Loucy (cell line): ENCODE data around the gene IFT81.
"Not testable (repeated sequence)": the region's sequence is repeated elsewhere in the genome, so short reads cannot be mapped to it uniquely, and the experiment has no call there.

ENCODE experiments used
- H2AFZ ChIP-seq: fragments of 200-600 bp; sonication (generic); 2 replicates; pipeline ENCODE4 v1.6.0; 2016; ENCODE audit warnings: antibody characterized with exemption, mild to moderate bottlenecking, low read length, moderate library complexity
- H3F3A ChIP-seq: fragments of 200-600 bp; 2 replicates; pipeline ENCODE4 v1.6.0; 2016; ENCODE audit warnings: antibody characterized with exemption, low read depth, mild to moderate bottlenecking
- H3K27me3 ChIP-seq: fragments of 200-600 bp; sonication (generic); 2 replicates; pipeline ENCODE4 v1.6.1; 2014; ENCODE audit warnings: low read length, mild to moderate bottlenecking; ENCODE audit not compliant: insufficient read depth, poor library complexity, severe bottlenecking
- H3K36me3 ChIP-seq: fragments of 200-600 bp; sonication (generic); 2 replicates; pipeline ENCODE4 v1.6.1; 2016; ENCODE audit warnings: low read length; ENCODE audit not compliant: insufficient read depth
- H3K4me1 ChIP-seq: fragments of 200-600 bp; sonication (generic); 2 replicates; pipeline ENCODE4 v1.5.1; 2014; ENCODE audit warnings: low read length, mild to moderate bottlenecking; ENCODE audit not compliant: insufficient read depth, poor library complexity, severe bottlenecking
- H3K4me2 ChIP-seq: fragments of 200-600 bp; sonication (generic); 2 replicates; pipeline ENCODE4 v1.6.0; 2014; ENCODE audit warnings: antibody characterized with exemption, low read length, low read depth, mild to moderate bottlenecking; ENCODE audit not compliant: poor library complexity, severe bottlenecking
- H3K4me3 ChIP-seq: fragments of 200-600 bp; sonication (generic); 2 replicates; pipeline ENCODE4 v1.5.1; 2014; ENCODE audit warnings: low read length, mild to moderate bottlenecking, mixed read lengths; ENCODE audit not compliant: poor library complexity, severe bottlenecking
- H3K79me2 ChIP-seq: fragments of 200-600 bp; sonication (generic); 2 replicates; pipeline ENCODE4 v1.6.1; 2014; ENCODE audit warnings: low read length; ENCODE audit not compliant: insufficient read depth
- H3K9ac ChIP-seq: fragments of 200-600 bp; sonication (generic); 2 replicates; pipeline ENCODE4 v1.6.0; 2014; ENCODE audit warnings: mild to moderate bottlenecking, low read depth, low read length, moderate library complexity; ENCODE audit not compliant: poor library complexity, severe bottlenecking
- H3K9me2 ChIP-seq: fragments of 200-600 bp; sonication (generic); replicated peaks from 2 replicates; pipeline ENCODE4 v1.6.1; 2016; ENCODE audit warnings: low read depth, low read length, mixed read lengths
- H3K9me3 ChIP-seq: fragments of 200-600 bp; sonication (generic); 2 replicates; pipeline ENCODE4 v1.6.1; 2014; ENCODE audit warnings: mild to moderate bottlenecking, antibody characterized with exemption, low read length, low read depth; ENCODE audit not compliant: insufficient read depth
- H4K20me1 ChIP-seq: fragments of 200-600 bp; sonication (generic); 2 replicates; pipeline ENCODE4 v1.6.0; 2014; ENCODE audit warnings: antibody characterized with exemption, low read length, mild to moderate bottlenecking; ENCODE audit not compliant: insufficient read depth, poor library complexity, severe bottlenecking
- EZH2phosphoT487 ChIP-seq: fragments of 200-600 bp; IDR thresholded peaks from 2 replicates; pipeline ENCODE4 v1.6.1; 2018; ENCODE audit warnings: antibody characterized with exemption, mild to moderate bottlenecking, moderate library complexity, borderline replicate concordance
- TF ChIP-seq, protein P1 (sequence below): fragments of 200-600 bp; sonication (generic); conservative IDR thresholded peaks from 2 replicates; pipeline ENCODE4 v1.5.1; 2014; ENCODE audit warnings: mild to moderate bottlenecking, antibody characterized with exemption, low read length

The IFT81 gene

DNA sequence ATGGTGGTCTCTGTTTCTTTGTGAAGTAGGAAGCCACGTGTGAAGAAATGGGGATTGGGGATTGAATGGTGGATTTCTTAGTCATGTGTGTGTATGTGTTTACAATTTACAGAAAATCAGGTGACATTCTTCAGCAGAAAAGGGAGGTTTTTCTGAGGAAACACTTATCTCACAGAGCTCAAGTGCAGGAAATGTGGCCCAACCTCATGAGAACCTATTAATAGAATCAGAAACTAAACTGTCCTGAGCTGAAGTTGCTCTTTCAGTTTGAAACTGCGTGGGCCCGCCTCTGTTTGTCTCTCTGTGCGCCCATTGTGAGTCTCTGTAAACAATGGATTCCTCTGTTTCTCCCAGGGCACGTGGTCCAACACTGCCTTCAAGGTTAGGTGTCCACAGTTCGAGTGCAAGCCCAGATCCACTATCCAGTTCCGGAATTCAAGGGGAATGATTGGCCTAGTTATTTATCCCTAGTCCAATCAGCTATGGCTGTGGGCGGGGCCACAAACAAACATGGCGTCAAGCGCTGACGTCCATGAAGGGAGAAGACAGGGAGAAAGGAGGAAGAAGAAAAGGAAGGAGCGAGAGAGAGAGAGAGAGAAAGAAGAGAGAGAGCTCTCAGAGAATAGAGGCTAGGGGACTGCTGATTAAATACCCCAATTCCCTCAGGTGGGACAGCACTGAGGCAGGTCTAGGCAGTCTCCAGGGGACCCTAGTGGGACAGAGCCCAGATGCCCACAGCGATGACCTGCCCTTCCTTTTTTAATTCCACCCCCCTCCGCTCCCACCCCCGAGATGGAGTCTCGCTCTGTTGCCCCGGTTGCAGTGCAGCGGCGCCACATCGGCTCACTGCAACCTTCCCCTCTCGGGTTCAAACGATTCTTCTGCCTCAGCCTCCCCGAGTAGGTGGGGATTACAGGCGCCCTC lies 44.4 kb upstream of the IFT81 start:
- peaks cover 13% of the 10 kb centered on the region for H3K4me1 ChIP-seq
- no peaks in the 10 kb centered on the region for H3K79me2 ChIP-seq
- H3K4me2 ChIP-seq, result peak overlapping the region; percentile 69
- no peaks in the 10 kb centered on the region for H3K9me3 ChIP-seq
- peak overlapping the region; percentile 80 for H2AFZ ChIP-seq
- no peaks in the 10 kb centered on the region for H3K36me3 ChIP-seq
- H3K27me3 ChIP-seq, result no peaks in the 10 kb centered on the region
- H4K20me1 ChIP-seq, result no peaks in the 10 kb centered on the region
- no peaks in the 10 kb centered on the region for H3K9me2 ChIP-seq
- no peaks in the 10 kb centered on the region for H3F3A ChIP-seq
- TF ChIP-seq, protein P1, sequence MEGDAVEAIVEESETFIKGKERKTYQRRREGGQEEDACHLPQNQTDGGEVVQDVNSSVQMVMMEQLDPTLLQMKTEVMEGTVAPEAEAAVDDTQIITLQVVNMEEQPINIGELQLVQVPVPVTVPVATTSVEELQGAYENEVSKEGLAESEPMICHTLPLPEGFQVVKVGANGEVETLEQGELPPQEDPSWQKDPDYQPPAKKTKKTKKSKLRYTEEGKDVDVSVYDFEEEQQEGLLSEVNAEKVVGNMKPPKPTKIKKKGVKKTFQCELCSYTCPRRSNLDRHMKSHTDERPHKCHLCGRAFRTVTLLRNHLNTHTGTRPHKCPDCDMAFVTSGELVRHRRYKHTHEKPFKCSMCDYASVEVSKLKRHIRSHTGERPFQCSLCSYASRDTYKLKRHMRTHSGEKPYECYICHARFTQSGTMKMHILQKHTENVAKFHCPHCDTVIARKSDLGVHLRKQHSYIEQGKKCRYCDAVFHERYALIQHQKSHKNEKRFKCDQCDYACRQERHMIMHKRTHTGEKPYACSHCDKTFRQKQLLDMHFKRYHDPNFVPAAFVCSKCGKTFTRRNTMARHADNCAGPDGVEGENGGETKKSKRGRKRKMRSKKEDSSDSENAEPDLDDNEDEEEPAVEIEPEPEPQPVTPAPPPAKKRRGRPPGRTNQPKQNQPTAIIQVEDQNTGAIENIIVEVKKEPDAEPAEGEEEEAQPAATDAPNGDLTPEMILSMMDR, result no peak
- TF ChIP-seq EZH2phosphoT487, result no peak
- peak overlapping the region; percentile 58 for H3K4me3 ChIP-seq
- H3K9ac ChIP-seq, result peak overlapping the region; percentile 67

GRCh38 chr12:110080410-110080809 lies 43.7 kb upstream of the IFT81 start:
- Histone ChIP-seq H3K36me3 (no peaks in the 10 kb centered on the region), H2AFZ (no peak overlapping the region; the same call in 1 of the 2 replicates), H3K4me1 (peaks cover 13% of the 10 kb centered on the region), H3K27me3 (no peaks in the 10 kb centered on the region), H3K79me2 (no peaks in the 10 kb centered on the region), H3K4me2 (no peak overlapping the region), H3K9ac (no peak overlapping the region), H3F3A (no peaks in the 10 kb centered on the region), H3K9me3 (no peaks in the 10 kb centered on the region), H4K20me1 (no peaks in the 10 kb centered on the region), H3K4me3 (no peak overlapping the region), H3K9me2 (no peaks in the 10 kb centered on the region)
- TF ChIP-seq, protein P1, result no peak
- TF ChIP-seq EZH2phosphoT487, result no peak

DNA sequence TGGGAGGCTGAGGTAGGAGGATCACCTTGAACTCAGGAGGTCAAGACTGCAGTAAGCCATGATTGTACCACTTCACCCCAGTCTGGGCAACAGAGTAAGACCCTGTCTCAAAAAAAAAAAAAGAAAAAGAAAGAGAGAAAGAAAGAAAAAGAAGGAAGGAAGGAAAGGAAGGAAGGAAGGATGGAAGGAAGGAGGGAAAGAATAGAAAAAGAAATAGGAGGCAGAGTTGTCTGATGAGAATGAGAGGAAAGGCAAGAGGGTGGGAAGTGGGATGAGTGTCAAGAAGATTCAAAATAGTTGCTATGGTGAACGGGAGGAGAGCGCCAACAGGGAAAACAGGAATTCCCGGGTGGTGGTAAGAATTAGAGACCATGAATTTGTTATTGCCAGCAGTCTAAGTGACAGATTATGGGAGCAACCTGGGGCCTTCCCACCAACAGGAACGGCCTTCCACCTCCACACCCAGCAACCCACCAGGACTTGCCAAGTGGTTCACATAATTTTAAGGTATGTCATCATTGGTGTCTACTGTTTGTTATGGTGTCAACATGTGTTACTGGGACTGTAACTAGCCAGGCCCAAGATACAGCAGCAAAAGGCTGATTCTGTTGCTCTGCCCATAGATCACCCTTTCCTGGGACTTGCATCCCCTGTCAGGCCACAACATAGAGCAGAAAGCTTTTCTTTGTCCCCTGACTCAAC lies 39.7 kb upstream of the IFT81 start:
- Histone ChIP-seq H3K36me3 (no peaks in the 10 kb centered on the region), H3K27me3 (no peaks in the 10 kb centered on the region), H3K9ac (no peak overlapping the region), H2AFZ (no peak overlapping the region), H3K9me2 (no peaks in the 10 kb centered on the region), H3K79me2 (no peaks in the 10 kb centered on the region), H4K20me1 (no peaks in the 10 kb centered on the region), H3K4me2 (no peak overlapping the region), H3F3A (no peaks in the 10 kb centered on the region), H3K4me1 (peaks cover 8% of the 10 kb centered on the region), H3K9me3 (no peaks in the 10 kb centered on the region), H3K4me3 (no peak overlapping the region)
- no peak for TF ChIP-seq EZH2phosphoT487
- TF ChIP-seq, protein P1, result no peak

GRCh38 chr12:110088216-110088615 lies 35.9 kb upstream of the IFT81 start:
- H3K4me3 ChIP-seq, H3K79me2 ChIP-seq, H3K9me3 ChIP-seq, H3K27me3 ChIP-seq, H3K4me2 ChIP-seq, H3K4me1 ChIP-seq, H3F3A ChIP-seq, H3K36me3 ChIP-seq, H3K9me2 ChIP-seq, H2AFZ ChIP-seq, H4K20me1 ChIP-seq, H3K9ac ChIP-seq: not testable (repeated sequence)
